NCI-H748 (cell line): ENCODE measurements around the gene EXD3.
"Not testable (repeated sequence)": the region's sequence is repeated elsewhere in the genome, so short reads cannot be mapped to it uniquely, and the experiment has no call there.

Experiments used
- DNase-seq: peaks from one replicate; lab custom pipeline; 2025; ENCODE audit not compliant: unreplicated experiment; lab: John Stamatoyannopoulos, UW

Gene EXD3

GRCh38 chr9:137348769-137349470 is 74.0 kb downstream of the EXD3 start:
- no peak for DNase-seq

- no peak for DNase-seq
Observed at GRCh38 chr9:137347928-137348327, 75.0 kb downstream of the EXD3 start.

- DNase-seq, result no peak
Observed at GRCh38 chr9:137342482-137342881, 80.5 kb downstream of the EXD3 start.

- no peak for DNase-seq
Observed at GRCh38 chr9:137341227-137341626, 81.7 kb downstream of the EXD3 start.

GRCh38 chr9:137339908-137340462 is 83.0 kb downstream of the EXD3 start:
- DNase-seq, result not testable (repeated sequence)

GRCh38 chr9:137339045-137339907 is 83.7 kb downstream of the EXD3 start:
- no peak for DNase-seq

- DNase-seq, result no peak
Observed at GRCh38 chr9:137336735-137337134, 86.2 kb downstream of the EXD3 start.

- DNase-seq, result no peak
Observed at GRCh38 chr9:137333016-137333671, 89.8 kb downstream of the EXD3 start.

GRCh38 chr9:137331929-137332328 is 91.0 kb downstream of the EXD3 start:
- DNase-seq, result no peak

- no peak for DNase-seq
Observed at GRCh38 chr9:137330689-137331088, 92.3 kb downstream of the EXD3 start.

GRCh38 chr9:137329590-137329989 is 93.4 kb downstream of the EXD3 start:
- not testable (repeated sequence) for DNase-seq

- not testable (repeated sequence) for DNase-seq
Observed at GRCh38 chr9:137327641-137328550, 95.1 kb downstream of the EXD3 start.

- DNase-seq, result no peak
Observed at GRCh38 chr9:137326445-137327065, 96.4 kb downstream of the EXD3 start.

GRCh38 chr9:137325799-137326198 is 97.2 kb downstream of the EXD3 start:
- DNase-seq, result no peak

GRCh38 chr9:137325124-137325523 is 97.8 kb downstream of the EXD3 start:
- no peak for DNase-seq

GRCh38 chr9:137323531-137324331 is 99.2 kb downstream of the EXD3 start:
- no peak for DNase-seq

- no peak for DNase-seq
Observed at GRCh38 chr9:137321726-137322361, 101.1 kb downstream of the EXD3 start.

- DNase-seq, result no peak
Observed at GRCh38 chr9:137320555-137321384, 102.2 kb downstream of the EXD3 start.
